GM12878 (cell line): Measurements from ENCODE around the gene ZNF782. TPM values are rescaled to one million over a fixed set of nuclear protein-coding genes. Genes with fewer than 3 reads are reported as not detected.

Source experiments
- BCL3 ChIP-seq: IDR thresholded peaks from 2 replicates; pipeline ENCODE4 v1.6.1; 2011; ENCODE audit warnings: borderline replicate concordance, low read depth, mild to moderate bottlenecking, moderate library complexity, low read length; ENCODE audit not compliant: insufficient read depth, poor library complexity, severe bottlenecking
- CBX3 ChIP-seq: fragments of 200-600 bp; sonication (generic); IDR thresholded peaks from 2 replicates; pipeline ENCODE4 v1.6.1; 2016; ENCODE audit warnings: low read depth, borderline replicate concordance
- CHD2 ChIP-seq: IDR thresholded peaks from 2 replicates; pipeline ENCODE4 v1.6.1; 2011; ENCODE audit warnings: low read depth, low read length, improper control_type of control experiment, borderline replicate concordance
- DPF2 ChIP-seq: fragments of 450-650 bp; IDR thresholded peaks from 2 replicates; pipeline ENCODE4 v1.6.1; 2017; ENCODE audit warnings: mild to moderate bottlenecking
- ETV6 ChIP-seq, 2 experiments: fragments of 450-650 bp in 1 of 2; IDR thresholded peaks in 1 of 2; conservative IDR thresholded peaks in 1 of 2; 2 replicates each; pipeline ENCODE4 v1.6.1; 2014; ENCODE audit warnings: antibody characterized with exemption in 1 of 2, borderline replicate concordance in 1 of 2, low read depth in 1 of 2, mild to moderate bottlenecking in 1 of 2, moderate library complexity in 1 of 2
- HCFC1 ChIP-seq: fragments of 150-350 bp; IDR thresholded peaks from 2 replicates; pipeline ENCODE4 v1.6.1; 2014; ENCODE audit warnings: low read length
- IKZF1 ChIP-seq: fragments of 450-650 bp; conservative IDR thresholded peaks from 2 replicates; pipeline ENCODE4 v1.6.1; 2017; ENCODE audit warnings: antibody characterized with exemption, mild to moderate bottlenecking
- LARP7 ChIP-seq: fragments of 450-650 bp; IDR thresholded peaks from 2 replicates; pipeline ENCODE4 v1.6.1; 2017; ENCODE audit warnings: mild to moderate bottlenecking
- MTA3 ChIP-seq: IDR thresholded peaks from 2 replicates; pipeline ENCODE4 v1.6.1; 2012; ENCODE audit warnings: low read length, inconsistent platforms, borderline replicate concordance
- NBN ChIP-seq: fragments of 450-650 bp; IDR thresholded peaks from 2 replicates; pipeline ENCODE4 v1.6.1; 2016
- NFYB ChIP-seq: IDR thresholded peaks from 2 replicates; pipeline ENCODE4 v1.6.1; 2011; ENCODE audit warnings: low read depth, mild to moderate bottlenecking, low read length, improper control_type of control experiment, moderate library complexity; ENCODE audit not compliant: insufficient read depth
- NR2C1 ChIP-seq: fragments of 450-650 bp; IDR thresholded peaks from 2 replicates; pipeline ENCODE4 v1.6.1; 2017; ENCODE audit warnings: antibody characterized with exemption, mild to moderate bottlenecking, moderate library complexity
- POLR2A ChIP-seq: IDR thresholded peaks from 2 replicates; pipeline ENCODE4 v1.6.1; 2011; ENCODE audit warnings: low read depth, mild to moderate bottlenecking, low read length
- RAD21 ChIP-seq: IDR thresholded peaks from 2 replicates; pipeline ENCODE4 v1.6.1; 2011; ENCODE audit warnings: mild to moderate bottlenecking, low read depth, low read length, moderate library complexity; ENCODE audit not compliant: insufficient read depth
- RB1 ChIP-seq: fragments of 450-650 bp; formaldehyde crosslinking; IDR thresholded peaks from 2 replicates; pipeline ENCODE4 v1.6.1; 2017; ENCODE audit warnings: mild to moderate bottlenecking, borderline replicate concordance
- RBBP5 ChIP-seq: fragments of 200-600 bp; sonication (generic); conservative IDR thresholded peaks from 2 replicates; pipeline ENCODE4 v1.6.1; 2016
- SMARCA5 ChIP-seq: fragments of 450-650 bp; IDR thresholded peaks from 2 replicates; pipeline ENCODE4 v1.6.1; 2017; ENCODE audit warnings: mild to moderate bottlenecking
- TBL1XR1 ChIP-seq: IDR thresholded peaks from 2 replicates; pipeline ENCODE4 v1.6.1; 2012; ENCODE audit warnings: low read depth, low read length, improper control_type of control experiment
- TCF3 ChIP-seq: IDR thresholded peaks from 2 replicates; pipeline ENCODE4 v1.6.1; 2012; ENCODE audit warnings: low read depth, mild to moderate bottlenecking, low read length, borderline replicate concordance; ENCODE audit not compliant: insufficient read depth
- TCF7 ChIP-seq: IDR thresholded peaks from 2 replicates; pipeline ENCODE4 v1.6.1; 2014; ENCODE audit warnings: antibody characterized with exemption, borderline replicate concordance
- YY1 ChIP-seq: IDR thresholded peaks from 2 replicates; pipeline ENCODE4 v1.6.1; 2011; ENCODE audit warnings: low read depth, mild to moderate bottlenecking, low read length
- ZBTB33 ChIP-seq: fragments of 450-650 bp; IDR thresholded peaks from 2 replicates; pipeline ENCODE4 v1.6.1; 2017; ENCODE audit warnings: mild to moderate bottlenecking
- polyA plus RNA-seq, 11 experiments: library from polyadenylated mRNA; depleted of rRNA in 4 of 11; unstranded in 6 of 11; stranded (reverse) in 5 of 11; fragments of >200 nt; fragmentation: Nextera tagmentation in 4 of 11; fragmentation: Illumina TruSeq in 1 of 11; extraction: Ambion mirVana in 4 of 11; extraction: Trizol in 1 of 11; gene quantifications; 1 replicate in 1 of 11; 2 replicates in 10 of 11; pipeline versions ENCODE4 v1.2.1 to v1.2.3, GENCODE V29; 2011 to 2016; ENCODE audit warnings: inconsistent platforms in 2 of 11, missing spikeins in 2 of 11, low read depth in 1 of 11
- total RNA-seq, 4 experiments: library from RNA; depleted of rRNA in 3 of 4; stranded (reverse); fragments of >200 nt in 3 of 4; fragmentation: Illumina TruSeq in 1 of 4; extraction: Trizol in 1 of 4; gene quantifications; 2 replicates each; pipeline versions ENCODE4 v1.2.1 to v1.2.3, GENCODE V29; 2013 to 2021
- TF ChIP-seq, protein P1 (sequence below), 3 experiments: IDR thresholded peaks in 2 of 3; conservative IDR thresholded peaks in 1 of 3; 2 replicates each; pipeline ENCODE4 v1.5.1; 2011; ENCODE audit warnings: low read depth in 3 of 3, low read length in 3 of 3, mild to moderate bottlenecking in 3 of 3, control low read depth in 2 of 3, moderate library complexity in 2 of 3, inconsistent platforms in 1 of 3, mixed read lengths in 1 of 3; ENCODE audit not compliant: control insufficient read depth in 2 of 3, insufficient read depth in 1 of 3; ENCODE audit errors: extremely low read depth in 1 of 3
- TF ChIP-seq, protein P2 (sequence below): fragments of 450-650 bp; IDR thresholded peaks from 2 replicates; pipeline ENCODE4 v1.6.1; 2017; ENCODE audit warnings: antibody characterized with exemption, mild to moderate bottlenecking, moderate library complexity

ZNF782 gene
- total and polyA plus RNA-seq, 10 of the 15 experiments (the other 5 are each of a cell fraction or from before 2014, with no cell fraction given) = 0.55 to 7.8 (median 4.5) TPM

- TF ChIP-seq LARP7 (peak; percentile 43; the same call in 1 of the 2 replicates), NBN (no peak), RB1 (no peak), IKZF1 (0 out of 2 replicates have a peak, but pooled peaks have one; percentile 21), CBX3 (no peak), ZBTB33 (no peak), HCFC1 (peak; percentile 74), TBL1XR1 (no peak), RBBP5 (no peak), YY1 (peak; percentile 40; the same call in 1 of the 2 replicates), RAD21 (0 out of 2 replicates have a peak, but pooled peaks have one; percentile 3), ETV6 (conservative IDR thresholded peaks at IDR 0.05 in 1 of 2, IDR thresholded peaks at IDR 0.05 in 1 of 2; ENCODE audit: borderline replicate concordance in 1 of 2, low read depth in 1 of 2) (no peak), TCF3 (no peak), NFYB (peak; percentile 72), BCL3 (no peak), MTA3 (no peak), TCF7 (no peak), POLR2A (peak; percentile 55), SMARCA5 (peak; percentile 73; the same call in 1 of the 2 replicates), NR2C1 (peak; percentile 61), CHD2 (no peak), DPF2 (no peak)
- TF ChIP-seq, protein P1, sequence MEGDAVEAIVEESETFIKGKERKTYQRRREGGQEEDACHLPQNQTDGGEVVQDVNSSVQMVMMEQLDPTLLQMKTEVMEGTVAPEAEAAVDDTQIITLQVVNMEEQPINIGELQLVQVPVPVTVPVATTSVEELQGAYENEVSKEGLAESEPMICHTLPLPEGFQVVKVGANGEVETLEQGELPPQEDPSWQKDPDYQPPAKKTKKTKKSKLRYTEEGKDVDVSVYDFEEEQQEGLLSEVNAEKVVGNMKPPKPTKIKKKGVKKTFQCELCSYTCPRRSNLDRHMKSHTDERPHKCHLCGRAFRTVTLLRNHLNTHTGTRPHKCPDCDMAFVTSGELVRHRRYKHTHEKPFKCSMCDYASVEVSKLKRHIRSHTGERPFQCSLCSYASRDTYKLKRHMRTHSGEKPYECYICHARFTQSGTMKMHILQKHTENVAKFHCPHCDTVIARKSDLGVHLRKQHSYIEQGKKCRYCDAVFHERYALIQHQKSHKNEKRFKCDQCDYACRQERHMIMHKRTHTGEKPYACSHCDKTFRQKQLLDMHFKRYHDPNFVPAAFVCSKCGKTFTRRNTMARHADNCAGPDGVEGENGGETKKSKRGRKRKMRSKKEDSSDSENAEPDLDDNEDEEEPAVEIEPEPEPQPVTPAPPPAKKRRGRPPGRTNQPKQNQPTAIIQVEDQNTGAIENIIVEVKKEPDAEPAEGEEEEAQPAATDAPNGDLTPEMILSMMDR (IDR thresholded peaks at IDR 0.05 in 2 of 3, conservative IDR thresholded peaks at IDR 0.05 in 1 of 3; ENCODE audit: control insufficient read depth in 2 of 3, extremely low read depth in 1 of 3, insufficient read depth in 1 of 3, low read depth in 3 of 3, low read length in 3 of 3) = peak; percentile 21 to 36 (median 23); a peak in 3 of 6 replicates
- TF ChIP-seq, protein P2, sequence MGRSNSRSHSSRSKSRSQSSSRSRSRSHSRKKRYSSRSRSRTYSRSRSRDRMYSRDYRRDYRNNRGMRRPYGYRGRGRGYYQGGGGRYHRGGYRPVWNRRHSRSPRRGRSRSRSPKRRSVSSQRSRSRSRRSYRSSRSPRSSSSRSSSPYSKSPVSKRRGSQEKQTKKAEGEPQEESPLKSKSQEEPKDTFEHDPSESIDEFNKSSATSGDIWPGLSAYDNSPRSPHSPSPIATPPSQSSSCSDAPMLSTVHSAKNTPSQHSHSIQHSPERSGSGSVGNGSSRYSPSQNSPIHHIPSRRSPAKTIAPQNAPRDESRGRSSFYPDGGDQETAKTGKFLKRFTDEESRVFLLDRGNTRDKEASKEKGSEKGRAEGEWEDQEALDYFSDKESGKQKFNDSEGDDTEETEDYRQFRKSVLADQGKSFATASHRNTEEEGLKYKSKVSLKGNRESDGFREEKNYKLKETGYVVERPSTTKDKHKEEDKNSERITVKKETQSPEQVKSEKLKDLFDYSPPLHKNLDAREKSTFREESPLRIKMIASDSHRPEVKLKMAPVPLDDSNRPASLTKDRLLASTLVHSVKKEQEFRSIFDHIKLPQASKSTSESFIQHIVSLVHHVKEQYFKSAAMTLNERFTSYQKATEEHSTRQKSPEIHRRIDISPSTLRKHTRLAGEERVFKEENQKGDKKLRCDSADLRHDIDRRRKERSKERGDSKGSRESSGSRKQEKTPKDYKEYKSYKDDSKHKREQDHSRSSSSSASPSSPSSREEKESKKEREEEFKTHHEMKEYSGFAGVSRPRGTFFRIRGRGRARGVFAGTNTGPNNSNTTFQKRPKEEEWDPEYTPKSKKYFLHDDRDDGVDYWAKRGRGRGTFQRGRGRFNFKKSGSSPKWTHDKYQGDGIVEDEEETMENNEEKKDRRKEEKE = no peak
These were observed 21.3 kb upstream of the ZNF782 start (continued) for GRCh38 chr9:96875461-96876142.
